Breast epithelium (tissue), 3 donors: ENCODE data around the gene DIS3L.

ENCODE experiments used
- CTCF ChIP-seq, 3 donors: fragments of 450-650 bp; IDR thresholded peaks; one replicate each; pipeline ENCODE4 v1.5.1; 2016 to 2017; ENCODE audit warnings: antibody characterized with exemption in 3 of 3, mild to moderate bottlenecking in 3 of 3, moderate library complexity in 3 of 3
- POLR2AphosphoS5 ChIP-seq, 3 donors: sonication (generic); formaldehyde crosslinking; IDR thresholded peaks; one replicate each; pipeline ENCODE4 v1.6.1; 2017; ENCODE audit warnings: antibody characterized with exemption in 3 of 3

- TF ChIP-seq POLR2AphosphoS5 (IDR thresholded peaks at IDR 0.05) (no peak), CTCF (IDR thresholded peaks at IDR 0.05) (no peak)
These were observed 42.1 kb upstream of the DIS3L start for GRCh38 chr15:66251065-66251789.
